RWPE1 (cell line): ENCODE results near the gene TJAP1.

Experiments used
- CTCF ChIA-PET: fragments of 350-600 bp; sonication (Branson Sonifier 250); formaldehyde crosslinking; extraction: SDS; loops from one replicate; lab custom pipeline; 2021; lab: Yijun Ruan, JAX
- POLR2A ChIA-PET: fragments of 400-600 bp; formaldehyde crosslinking; extraction: SDS; loops from one replicate; lab custom pipeline; 2020; ENCODE audit warnings: antibody characterized with exemption; ENCODE audit not compliant: low non-redundant PET; lab: Yijun Ruan, JAX
- DNase-seq: peaks from one replicate; pipeline ENCODE4 v3.0.0; 2012; ENCODE audit warnings: low spot score
- H3K27ac ChIP-seq: fragments of 450-650 bp; 2 replicates; pipeline ENCODE4 v1.5.1; 2017
- TF ChIP-seq, protein P1 (sequence below): fragments of 450-650 bp; conservative IDR thresholded peaks from 2 replicates; pipeline ENCODE4 v1.5.1; 2017; ENCODE audit warnings: low read depth, mild to moderate bottlenecking

Gene TJAP1

DNA sequence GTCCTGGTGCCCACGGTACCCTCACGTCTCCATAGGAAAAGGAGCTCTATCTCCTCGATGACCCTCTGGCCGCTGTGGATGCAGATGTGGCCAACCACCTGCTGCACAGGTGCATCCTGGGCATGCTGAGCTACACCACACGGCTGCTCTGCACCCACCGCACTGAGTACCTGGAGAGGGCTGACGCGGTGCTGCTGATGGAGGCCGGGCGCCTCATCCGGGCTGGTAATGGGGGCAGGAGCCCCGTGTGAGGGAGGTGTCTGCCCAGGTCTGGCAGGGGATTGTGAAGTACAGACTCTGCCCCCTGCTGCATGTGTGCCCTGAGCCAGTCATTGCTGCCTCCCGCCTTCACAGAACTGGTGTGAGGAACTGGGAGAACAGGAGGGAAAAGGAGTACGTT, 34.4 kb upstream of the TJAP1 start:
- no peak overlapping the region for H3K27ac ChIP-seq
- TF ChIP-seq, protein P1, sequence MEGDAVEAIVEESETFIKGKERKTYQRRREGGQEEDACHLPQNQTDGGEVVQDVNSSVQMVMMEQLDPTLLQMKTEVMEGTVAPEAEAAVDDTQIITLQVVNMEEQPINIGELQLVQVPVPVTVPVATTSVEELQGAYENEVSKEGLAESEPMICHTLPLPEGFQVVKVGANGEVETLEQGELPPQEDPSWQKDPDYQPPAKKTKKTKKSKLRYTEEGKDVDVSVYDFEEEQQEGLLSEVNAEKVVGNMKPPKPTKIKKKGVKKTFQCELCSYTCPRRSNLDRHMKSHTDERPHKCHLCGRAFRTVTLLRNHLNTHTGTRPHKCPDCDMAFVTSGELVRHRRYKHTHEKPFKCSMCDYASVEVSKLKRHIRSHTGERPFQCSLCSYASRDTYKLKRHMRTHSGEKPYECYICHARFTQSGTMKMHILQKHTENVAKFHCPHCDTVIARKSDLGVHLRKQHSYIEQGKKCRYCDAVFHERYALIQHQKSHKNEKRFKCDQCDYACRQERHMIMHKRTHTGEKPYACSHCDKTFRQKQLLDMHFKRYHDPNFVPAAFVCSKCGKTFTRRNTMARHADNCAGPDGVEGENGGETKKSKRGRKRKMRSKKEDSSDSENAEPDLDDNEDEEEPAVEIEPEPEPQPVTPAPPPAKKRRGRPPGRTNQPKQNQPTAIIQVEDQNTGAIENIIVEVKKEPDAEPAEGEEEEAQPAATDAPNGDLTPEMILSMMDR = no peak
- ChIA-PET CTCF (interaction anchor here (1.0 kb wide), 1 partner anchor 11 kb away, joined by 3 read pairs; no protein-coding TSS in a partner anchor), POLR2A (no interaction called here)
- DNase-seq = no peak

DNA sequence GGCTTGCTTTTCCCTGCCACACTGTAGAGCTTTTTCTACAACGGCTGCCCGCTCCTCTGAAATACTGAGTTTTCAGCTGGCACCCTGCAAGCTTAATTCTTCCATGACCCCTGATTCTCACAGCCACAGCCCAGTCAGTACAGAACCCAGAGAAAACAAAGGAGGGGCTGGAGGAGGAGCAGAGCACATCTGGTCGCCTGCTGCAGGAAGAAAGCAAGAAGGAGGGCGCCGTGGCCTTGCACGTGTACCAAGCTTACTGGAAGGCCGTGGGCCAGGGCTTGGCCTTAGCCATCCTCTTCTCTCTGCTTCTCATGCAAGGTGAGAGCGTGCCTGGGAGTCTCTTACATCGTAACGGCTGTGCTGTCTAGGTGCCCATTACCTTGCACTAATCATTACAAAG, 33.3 kb upstream of the TJAP1 start:
- H3K27ac ChIP-seq = peak overlapping the region; percentile 72
- CTCF ChIA-PET = interaction anchor here (0.6 to 1.0 kb wide), 2 partner anchors 10 to 53 kb away, joined by 3 to 7 read pairs; no protein-coding TSS in a partner anchor
- TF ChIP-seq, protein P1 = no peak
- POLR2A ChIA-PET = no interaction called here
- DNase-seq = no peak

DNA sequence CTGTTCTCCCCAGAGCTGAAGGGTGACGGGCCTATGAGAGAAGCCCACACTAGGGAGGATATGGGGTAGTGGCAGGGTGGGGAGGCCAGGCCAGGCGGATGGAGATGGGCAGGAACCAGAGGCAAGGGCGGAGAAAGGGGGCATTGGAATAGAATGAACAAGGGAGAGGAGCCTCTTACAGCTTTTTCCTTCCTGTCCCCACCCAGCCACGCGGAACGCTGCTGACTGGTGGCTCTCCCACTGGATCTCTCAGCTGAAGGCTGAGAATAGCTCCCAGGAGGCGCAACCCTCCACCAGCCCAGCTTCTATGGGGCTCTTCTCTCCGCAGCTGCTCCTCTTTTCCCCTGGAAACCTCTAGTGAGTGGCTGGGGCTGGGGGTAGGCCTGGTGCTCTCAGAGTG, 32.8 kb upstream of the TJAP1 start:
- TF ChIP-seq, protein P1 = no peak
- DNase-seq = no peak
- ChIA-PET CTCF (interaction anchor here (0.6 to 1.0 kb wide), 2 partner anchors 10 to 52 kb away, joined by 3 to 7 read pairs; no protein-coding TSS in a partner anchor), POLR2A (no interaction called here)
- peak overlapping the region; percentile 72 for H3K27ac ChIP-seq

DNA sequence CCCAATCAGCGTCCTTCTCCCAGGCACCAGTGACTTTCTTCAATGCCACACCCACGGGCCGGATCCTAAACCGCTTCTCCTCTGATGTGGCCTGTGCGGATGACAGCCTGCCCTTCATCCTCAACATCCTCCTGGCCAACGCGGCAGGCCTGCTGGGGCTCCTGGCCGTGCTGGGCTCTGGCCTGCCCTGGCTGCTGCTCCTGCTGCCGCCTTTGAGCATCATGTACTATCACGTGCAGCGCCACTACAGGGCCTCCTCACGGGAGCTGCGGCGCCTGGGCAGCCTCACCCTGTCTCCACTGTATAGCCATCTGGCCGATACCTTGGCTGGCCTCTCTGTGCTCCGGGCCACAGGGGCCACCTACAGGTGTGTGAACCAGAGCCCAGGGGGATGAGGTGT, 31.8 kb upstream of the TJAP1 start:
- TF ChIP-seq, protein P1 = no peak
- peak overlapping the region; percentile 72; the same call in 1 of the 2 replicates for H3K27ac ChIP-seq
- no peak for DNase-seq
- ChIA-PET POLR2A (no interaction called here), CTCF (no interaction called here)

DNA sequence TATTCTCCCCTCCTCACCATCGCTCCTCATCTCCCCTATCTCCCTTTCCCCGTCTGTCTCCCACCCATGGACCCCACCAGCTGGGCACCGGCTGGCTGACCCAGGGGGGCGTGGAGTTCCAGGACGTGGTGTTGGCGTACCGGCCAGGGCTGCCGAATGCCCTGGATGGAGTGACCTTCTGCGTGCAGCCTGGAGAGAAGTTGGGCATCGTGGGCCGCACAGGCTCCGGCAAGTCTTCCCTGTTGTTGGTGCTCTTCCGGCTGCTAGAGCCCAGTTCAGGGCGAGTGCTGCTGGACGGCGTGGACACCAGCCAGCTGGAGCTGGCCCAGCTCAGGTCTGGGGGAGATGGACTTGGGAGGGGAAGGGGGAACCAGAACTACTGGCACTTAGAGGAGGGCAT, 29.8 kb upstream of the TJAP1 start:
- ChIA-PET CTCF (interaction anchor here (0.6 kb wide), 1 partner anchor 413 kb away, joined by 3 read pairs; no protein-coding TSS in a partner anchor), POLR2A (no interaction called here)
- TF ChIP-seq, protein P1 = no peak
- DNase-seq = no peak
- peak overlapping the region; percentile 72 for H3K27ac ChIP-seq

DNA sequence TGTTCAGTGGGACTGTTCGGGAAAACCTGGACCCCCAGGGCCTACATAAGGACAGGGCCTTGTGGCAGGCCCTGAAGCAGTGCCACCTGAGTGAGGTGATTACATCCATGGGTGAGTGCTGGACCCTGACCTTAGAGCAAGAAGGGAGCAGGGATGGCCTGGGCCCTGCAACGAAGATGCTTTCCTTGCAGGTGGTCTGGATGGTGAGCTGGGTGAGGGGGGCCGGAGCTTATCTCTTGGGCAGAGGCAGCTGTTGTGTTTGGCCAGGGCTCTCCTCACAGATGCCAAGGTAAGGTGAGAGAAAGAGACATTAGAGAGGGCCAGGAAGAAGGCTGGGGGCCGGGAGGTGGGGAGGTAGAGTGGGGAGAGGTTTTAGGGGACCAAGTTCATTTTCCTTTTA, 28.5 kb upstream of the TJAP1 start:
- peak overlapping the region; percentile 72 for H3K27ac ChIP-seq
- ChIA-PET CTCF (interaction anchor here (1.6 kb wide), 1 partner anchor 47 kb away, joined by 5 read pairs; no protein-coding TSS in a partner anchor), POLR2A (interaction anchor here (0.6 to 1.0 kb wide), 2 partner anchors 15 to 29 kb away, joined by 3 to 4 read pairs; partner anchors contain the start of gene TJAP1)
- no peak for DNase-seq
- TF ChIP-seq, protein P1 = no peak
